Measurements from ENCODE around the gene LEMD2. TPM values are rescaled to one million over a fixed set of nuclear protein-coding genes. Genes with fewer than 3 reads are reported as not detected.

LEMD2 gene
- total and polyA plus RNA-seq, 4 donors = 30.0 to 85.2 (median 65.0) TPM

DNA sequence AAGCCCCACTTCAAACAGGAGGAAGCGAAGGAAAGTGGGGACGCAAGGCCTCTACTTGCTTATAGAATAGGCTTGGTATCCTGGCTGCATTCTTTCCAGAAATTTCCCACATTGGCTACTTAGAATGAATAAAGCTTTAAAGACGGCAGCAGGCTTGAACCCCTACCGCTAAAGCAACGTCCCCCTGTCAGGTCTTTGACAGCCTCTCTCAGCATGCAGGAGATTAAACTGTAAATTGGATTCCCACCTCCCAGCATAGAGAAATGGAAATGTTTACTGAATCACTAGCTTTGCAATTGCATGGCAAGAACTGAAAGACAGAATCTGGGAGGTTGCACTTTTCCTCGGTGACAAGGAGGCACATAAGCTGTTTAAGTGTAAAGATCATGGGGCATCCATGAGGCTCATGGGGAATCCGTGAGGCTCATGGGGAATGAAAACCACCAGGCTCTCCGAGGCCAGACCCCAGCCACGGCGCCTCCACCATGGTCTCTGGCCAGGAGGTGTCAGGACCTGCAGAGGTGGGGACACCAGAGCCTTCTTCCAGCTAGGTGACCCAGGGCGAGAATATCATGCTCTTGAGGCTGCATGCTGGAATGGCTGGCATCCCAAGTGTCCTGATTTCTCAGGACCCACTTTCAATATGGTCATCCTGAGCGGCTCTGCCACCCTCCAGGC is 10.3 kb downstream of the LEMD2 start:
- Histone ChIP-seq H3K36me3 (ENCODE audit: control insufficient read depth, insufficient read depth, low read length) (peaks cover 93% of the 10 kb centered on the region), H3K27me3 (ENCODE audit: control insufficient read depth, insufficient read depth, low read length) (no peaks in the 10 kb centered on the region), H3K4me1 (ENCODE audit: control insufficient read depth, insufficient read depth, low read length) (peaks cover 47% of the 10 kb centered on the region), H3K4me3 (ENCODE audit: low read depth, low read length) (no peak overlapping the region), H3K9me3 (ENCODE audit: control insufficient read depth, insufficient read depth, low read length) (no peaks in the 10 kb centered on the region), H3K27ac (ENCODE audit: low read depth, low read length) (no peak overlapping the region)
- peak in 1 of 6 donors; percentile 88 for DNase-seq (ENCODE audit: low read depth in 4 of 6, low spot score in 6 of 6)
- 80% methylated on average over 9 of the region's 12 CpGs for WGBS (ENCODE audit: insufficient coverage)

- Histone ChIP-seq H3K27me3 (ENCODE audit: control insufficient read depth, insufficient read depth, low read length) (no peaks in the 10 kb centered on the region), H3K9me3 (ENCODE audit: control insufficient read depth, insufficient read depth, low read length) (no peaks in the 10 kb centered on the region), H3K27ac (ENCODE audit: low read depth, low read length) (no peak overlapping the region), H3K4me3 (ENCODE audit: low read depth, low read length) (no peak overlapping the region), H3K4me1 (ENCODE audit: control insufficient read depth, insufficient read depth, low read length) (peaks cover 56% of the 10 kb centered on the region), H3K36me3 (ENCODE audit: control insufficient read depth, insufficient read depth, low read length) (peaks cover 93% of the 10 kb centered on the region)
- DNase-seq (ENCODE audit: low read depth in 4 of 6, low spot score in 6 of 6) = peak in 1 of 6 donors; percentile 58
- WGBS (ENCODE audit: insufficient coverage) = 82% methylated on average over 25 of the region's 25 CpGs
Measured at GRCh38 chr6:33777398-33778388, 11.2 kb downstream of the LEMD2 start.

DNA sequence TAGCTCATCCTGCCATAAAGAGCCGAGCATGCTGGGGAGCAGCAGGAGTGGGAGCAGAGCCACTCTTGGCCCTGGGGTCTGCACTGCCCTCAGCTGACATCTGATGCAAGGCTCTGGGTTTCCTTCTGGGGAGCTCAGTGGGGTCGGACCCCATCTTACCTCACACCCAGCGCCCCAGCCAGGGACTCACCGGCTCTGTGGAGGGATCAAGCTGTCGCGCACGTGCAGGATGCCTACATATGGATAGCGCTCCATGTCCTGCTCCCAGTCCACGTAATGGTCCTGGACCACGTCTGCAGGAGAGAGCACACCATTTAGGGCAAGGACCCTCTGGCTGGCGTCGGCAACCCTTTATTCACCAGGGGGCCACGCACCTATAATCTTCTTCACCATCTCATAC is 12.2 kb downstream of the LEMD2 start:
- H3K27ac ChIP-seq (ENCODE audit: low read depth, low read length) = no peak overlapping the region
- H3K9me3 ChIP-seq (ENCODE audit: control insufficient read depth, insufficient read depth, low read length) = no peaks in the 10 kb centered on the region
- no peak overlapping the region for H3K4me3 ChIP-seq (ENCODE audit: low read depth, low read length)
- peaks cover 58% of the 10 kb centered on the region for H3K4me1 ChIP-seq (ENCODE audit: control insufficient read depth, insufficient read depth, low read length)
- DNase-seq (ENCODE audit: low read depth in 4 of 6, low spot score in 6 of 6) = no peak
- H3K27me3 ChIP-seq (ENCODE audit: control insufficient read depth, insufficient read depth, low read length) = no peaks in the 10 kb centered on the region
- 85% methylated on average over 10 of the region's 13 CpGs for WGBS (ENCODE audit: insufficient coverage)
- peaks cover 93% of the 10 kb centered on the region for H3K36me3 ChIP-seq (ENCODE audit: control insufficient read depth, insufficient read depth, low read length)

DNA sequence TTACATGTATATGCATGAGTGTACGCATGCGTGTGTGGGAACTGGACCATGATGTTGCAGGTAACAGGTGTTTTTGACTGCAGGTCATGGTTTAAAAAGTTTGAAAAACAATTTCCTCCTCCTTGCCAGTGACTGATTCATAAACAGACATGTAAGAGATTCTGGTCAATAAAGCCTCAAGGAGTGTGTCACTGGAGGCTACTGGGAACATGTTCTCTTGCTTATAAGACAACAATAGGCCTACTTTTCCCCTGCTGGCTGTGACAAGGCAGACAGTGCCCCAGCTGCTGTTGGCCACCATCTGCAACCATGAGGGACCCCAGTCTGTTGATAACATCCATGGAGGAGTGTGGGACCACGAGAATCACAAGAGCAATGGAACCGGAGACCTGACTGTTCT is 12.7 kb downstream of the LEMD2 start:
- Histone ChIP-seq H3K36me3 (ENCODE audit: control insufficient read depth, insufficient read depth, low read length) (peaks cover 91% of the 10 kb centered on the region), H3K27me3 (ENCODE audit: control insufficient read depth, insufficient read depth, low read length) (no peaks in the 10 kb centered on the region), H3K4me3 (ENCODE audit: low read depth, low read length) (no peak overlapping the region), H3K4me1 (ENCODE audit: control insufficient read depth, insufficient read depth, low read length) (peaks cover 58% of the 10 kb centered on the region), H3K9me3 (ENCODE audit: control insufficient read depth, insufficient read depth, low read length) (no peaks in the 10 kb centered on the region), H3K27ac (ENCODE audit: low read depth, low read length) (no peak overlapping the region)
- DNase-seq (ENCODE audit: low read depth in 4 of 6, low spot score in 6 of 6) = no peak
- WGBS (ENCODE audit: insufficient coverage) = 80% methylated on average over 1 of the region's 4 CpGs

GRCh38 chr6:33774774-33775173 is 14.2 kb downstream of the LEMD2 start:
- no peak for DNase-seq (ENCODE audit: low read depth in 4 of 6, low spot score in 6 of 6)
- no peak overlapping the region for H3K4me3 ChIP-seq (ENCODE audit: low read depth, low read length)
- WGBS (ENCODE audit: insufficient coverage) = 97% methylated on average over 3 of the region's 3 CpGs
- peaks cover 83% of the 10 kb centered on the region for H3K36me3 ChIP-seq (ENCODE audit: control insufficient read depth, insufficient read depth, low read length)
- H3K27ac ChIP-seq (ENCODE audit: low read depth, low read length) = no peak overlapping the region
- H3K4me1 ChIP-seq (ENCODE audit: control insufficient read depth, insufficient read depth, low read length) = peaks cover 60% of the 10 kb centered on the region
- H3K27me3 ChIP-seq (ENCODE audit: control insufficient read depth, insufficient read depth, low read length) = no peaks in the 10 kb centered on the region
- no peaks in the 10 kb centered on the region for H3K9me3 ChIP-seq (ENCODE audit: control insufficient read depth, insufficient read depth, low read length)

DNA sequence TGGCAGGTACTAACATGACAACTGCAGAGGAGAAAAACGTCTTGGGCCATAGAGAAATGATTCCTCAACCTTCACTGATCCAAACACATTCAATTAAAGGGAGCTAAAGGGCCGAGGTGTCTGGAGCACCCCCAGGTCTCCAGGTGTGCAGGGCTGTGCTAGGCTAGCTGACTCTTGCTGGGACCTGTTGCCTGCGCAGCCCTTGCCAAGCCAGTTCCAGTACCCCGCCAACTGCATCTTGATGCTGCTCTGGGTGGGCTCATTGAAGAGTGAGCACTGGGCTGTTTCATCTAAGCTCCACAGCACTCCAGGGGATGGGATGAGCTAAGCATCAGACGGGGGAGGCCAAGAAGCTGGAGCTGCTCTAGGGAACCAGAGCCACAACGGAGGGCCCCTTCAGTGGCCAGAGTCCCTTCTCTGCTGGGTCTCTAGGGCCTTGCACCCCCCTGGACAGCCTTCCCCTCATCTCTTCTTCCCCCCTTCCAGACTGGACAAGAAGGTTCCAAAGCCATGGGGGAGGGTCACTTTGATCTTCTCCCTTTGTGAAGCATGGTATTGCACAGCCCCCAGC is 15.9 kb downstream of the LEMD2 start:
- no peak overlapping the region for H3K27ac ChIP-seq (ENCODE audit: low read depth, low read length)
- H3K36me3 ChIP-seq (ENCODE audit: control insufficient read depth, insufficient read depth, low read length) = peaks cover 66% of the 10 kb centered on the region
- H3K4me1 ChIP-seq (ENCODE audit: control insufficient read depth, insufficient read depth, low read length) = peaks cover 65% of the 10 kb centered on the region
- H3K4me3 ChIP-seq (ENCODE audit: low read depth, low read length) = no peak overlapping the region
- no peak for DNase-seq (ENCODE audit: low read depth in 4 of 6, low spot score in 6 of 6)
- WGBS (ENCODE audit: insufficient coverage) = 77% methylated on average over 5 of the region's 6 CpGs
- no peaks in the 10 kb centered on the region for H3K9me3 ChIP-seq (ENCODE audit: control insufficient read depth, insufficient read depth, low read length)
- no peaks in the 10 kb centered on the region for H3K27me3 ChIP-seq (ENCODE audit: control insufficient read depth, insufficient read depth, low read length)

DNA sequence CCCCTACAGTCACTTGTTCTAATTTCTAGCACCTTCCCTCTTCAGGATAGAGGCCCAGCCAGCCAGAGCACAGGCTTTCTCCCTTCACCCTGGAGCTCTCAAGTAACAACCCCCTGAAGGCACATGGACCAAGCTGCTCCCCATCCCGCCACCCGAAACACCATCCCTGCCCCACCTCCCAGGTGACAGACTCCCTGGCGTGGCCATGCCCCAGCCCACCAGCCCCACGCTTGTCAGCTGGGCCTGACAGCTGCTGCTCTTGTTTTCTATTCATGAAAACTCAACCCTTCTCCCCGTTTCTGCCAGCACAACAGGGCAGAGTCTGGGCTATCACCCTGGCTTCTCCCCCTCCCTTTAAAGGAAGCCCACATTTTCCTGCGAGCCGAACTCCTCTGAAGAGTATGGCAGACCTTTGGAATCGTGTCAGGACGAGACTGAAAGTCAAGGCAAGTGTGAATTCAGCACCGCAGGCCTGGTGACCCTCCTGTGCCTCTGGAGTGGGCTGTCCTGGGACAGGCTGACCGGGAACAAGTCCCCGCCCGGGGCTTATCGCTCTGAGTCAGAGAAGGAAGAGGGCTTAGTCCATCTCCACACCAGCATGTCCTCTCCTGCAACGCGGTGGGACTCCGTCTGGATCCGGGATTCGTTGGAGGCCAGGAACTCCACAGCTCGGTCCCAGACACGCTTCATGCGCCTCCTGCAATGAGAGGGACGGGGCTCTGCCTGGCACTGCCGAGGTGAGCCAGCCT is 16.7 kb downstream of the LEMD2 start:
- no peaks in the 10 kb centered on the region for H3K9me3 ChIP-seq (ENCODE audit: control insufficient read depth, insufficient read depth, low read length)
- 78% methylated on average over 22 of the region's 24 CpGs for WGBS (ENCODE audit: insufficient coverage)
- H3K4me3 ChIP-seq (ENCODE audit: low read depth, low read length) = no peak overlapping the region
- no peaks in the 10 kb centered on the region for H3K27me3 ChIP-seq (ENCODE audit: control insufficient read depth, insufficient read depth, low read length)
- peaks cover 60% of the 10 kb centered on the region for H3K4me1 ChIP-seq (ENCODE audit: control insufficient read depth, insufficient read depth, low read length)
- H3K27ac ChIP-seq (ENCODE audit: low read depth, low read length) = peak overlapping the region; percentile 78
- peaks cover 58% of the 10 kb centered on the region for H3K36me3 ChIP-seq (ENCODE audit: control insufficient read depth, insufficient read depth, low read length)
- no peak for DNase-seq (ENCODE audit: low read depth in 4 of 6, low spot score in 6 of 6)

GRCh38 chr6:33771146-33772081 is 17.5 kb downstream of the LEMD2 start:
- Histone ChIP-seq H3K4me1 (ENCODE audit: control insufficient read depth, insufficient read depth, low read length) (peaks cover 60% of the 10 kb centered on the region), H3K9me3 (ENCODE audit: control insufficient read depth, insufficient read depth, low read length) (no peaks in the 10 kb centered on the region), H3K36me3 (ENCODE audit: control insufficient read depth, insufficient read depth, low read length) (peaks cover 50% of the 10 kb centered on the region), H3K27me3 (ENCODE audit: control insufficient read depth, insufficient read depth, low read length) (no peaks in the 10 kb centered on the region), H3K4me3 (ENCODE audit: low read depth, low read length) (no peak overlapping the region), H3K27ac (ENCODE audit: low read depth, low read length) (peak overlapping the region; percentile 78)
- WGBS (ENCODE audit: insufficient coverage) = 11% methylated on average over 43 of the region's 47 CpGs
- peak in 4 of 6 donors; percentile 48 to 91 (median 70) for DNase-seq (ENCODE audit: low read depth in 4 of 6, low spot score in 6 of 6)

All from spinal cord (tissue), 10 donors.